Osteoblast (primary cell): ENCODE results near the gene PPIE. TPM values are rescaled to one million over a fixed set of nuclear protein-coding genes. Genes with fewer than 3 reads are reported as not detected.
A peak's percentile ranks its signal among the peaks of the same experiment; 100 is the strongest.

ENCODE experiments used
- DNase-seq: peaks from one replicate; pipeline ENCODE4 v3.0.0; 2011; ENCODE audit warnings: low spot score, mixed read lengths; ENCODE audit not compliant: insufficient read length; ENCODE audit errors: missing footprints
- H2AFZ ChIP-seq: 2 replicates; pipeline ENCODE4 v1.6.0; 2011; ENCODE audit warnings: mild to moderate bottlenecking, low read length
- H3K27ac ChIP-seq: 2 replicates; pipeline ENCODE4 v1.5.1; 2011; ENCODE audit warnings: mild to moderate bottlenecking, low read depth, low read length, moderate library complexity
- H3K27me3 ChIP-seq: 2 replicates; pipeline ENCODE4 v1.6.0; 2012; ENCODE audit warnings: mild to moderate bottlenecking, control low read depth, inconsistent platforms, low read length, moderate library complexity; ENCODE audit not compliant: insufficient read depth
- H3K36me3 ChIP-seq: 2 replicates; pipeline ENCODE4 v1.5.1; 2011; ENCODE audit warnings: mild to moderate bottlenecking, low read length, control low read depth, moderate library complexity; ENCODE audit not compliant: insufficient read depth
- H3K4me1 ChIP-seq: 2 replicates; pipeline ENCODE4 v1.5.1; 2011; ENCODE audit warnings: mild to moderate bottlenecking, low read length, control low read depth, moderate library complexity; ENCODE audit not compliant: insufficient read depth
- H3K4me2 ChIP-seq: 2 replicates; pipeline ENCODE4 v1.6.0; 2011; ENCODE audit warnings: mild to moderate bottlenecking, low read length; ENCODE audit not compliant: insufficient read depth
- H3K4me3 ChIP-seq: fragments of 200-600 bp; sonication (generic); 3 replicates; pipeline ENCODE4 v1.5.1; 2012; ENCODE audit warnings: mild to moderate bottlenecking, low read length, inconsistent platforms; ENCODE audit not compliant: insufficient read depth
- H3K79me2 ChIP-seq: 2 replicates; pipeline ENCODE4 v1.6.0; 2012; ENCODE audit warnings: mild to moderate bottlenecking, low read length, control low read depth, inconsistent platforms; ENCODE audit not compliant: insufficient read depth
- H3K9me3 ChIP-seq: 2 replicates; pipeline ENCODE4 v1.5.1; 2011; ENCODE audit warnings: low read depth, low read length, control low read depth
- H4K20me1 ChIP-seq: 2 replicates; pipeline ENCODE4 v1.6.0; 2012; ENCODE audit warnings: mild to moderate bottlenecking, low read length, control low read depth; ENCODE audit not compliant: insufficient read depth
- total RNA-seq: library from RNA; depleted of rRNA; stranded (reverse); fragments of >200 nt; gene quantifications from 2 replicates; pipeline ENCODE4 v1.2.3, GENCODE V29; 2012
- TF ChIP-seq, protein P1 (sequence below): IDR thresholded peaks from 2 replicates; pipeline ENCODE4 v1.5.1; 2011; ENCODE audit warnings: mild to moderate bottlenecking, low read depth, low read length, moderate library complexity; ENCODE audit errors: extremely low read depth

The PPIE gene
- total RNA-seq, 1 donor: 26.4 TPM

DNA sequence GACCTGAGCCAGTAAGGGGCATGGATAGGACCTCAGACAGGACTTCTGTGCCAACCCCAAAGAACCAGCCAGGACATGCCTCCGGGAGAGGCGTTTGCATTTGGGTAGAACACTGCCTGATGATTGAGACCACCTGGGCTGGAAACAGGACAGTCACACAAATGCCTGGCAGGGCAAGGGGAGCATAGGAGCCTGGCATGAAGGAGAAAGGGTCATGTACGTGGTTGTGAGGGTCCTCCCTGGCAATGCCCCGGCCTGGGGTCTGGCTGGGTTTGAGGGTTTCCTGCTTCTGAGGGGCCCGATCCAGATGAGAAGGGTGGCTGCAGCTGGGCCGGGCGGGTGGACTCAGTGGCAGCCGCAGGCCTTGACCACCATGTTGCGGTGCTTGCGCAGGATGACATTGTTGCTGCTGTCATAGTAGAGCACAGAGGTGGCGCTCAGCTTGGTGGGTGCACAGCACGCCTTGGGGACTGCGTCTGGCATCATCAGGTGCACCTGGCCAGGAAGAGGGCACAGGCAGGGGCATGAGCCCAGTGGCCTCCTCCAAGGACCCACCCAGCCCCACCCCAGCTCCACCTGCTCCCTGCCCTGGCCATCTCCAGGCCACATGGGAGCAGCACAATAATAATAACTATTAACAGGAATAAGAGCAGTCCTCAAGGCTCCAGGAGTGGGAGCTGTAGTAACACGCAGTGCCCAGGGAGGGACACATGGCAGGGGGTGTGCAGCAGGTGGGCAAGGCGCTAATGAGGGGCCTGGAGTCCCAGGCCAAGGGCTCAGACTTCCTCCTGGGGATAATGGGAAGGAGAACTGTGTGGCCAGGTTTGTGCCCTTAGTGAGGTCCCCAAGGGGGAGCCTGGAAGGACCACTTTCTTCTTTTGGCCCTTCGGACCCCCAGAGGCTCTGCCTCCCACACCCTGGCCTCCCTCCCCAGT lies 21.7 kb downstream of the PPIE start:
- Histone ChIP-seq H3K9me3 (no peaks in the 10 kb centered on the region), H3K79me2 (no peaks in the 10 kb centered on the region)

DNA sequence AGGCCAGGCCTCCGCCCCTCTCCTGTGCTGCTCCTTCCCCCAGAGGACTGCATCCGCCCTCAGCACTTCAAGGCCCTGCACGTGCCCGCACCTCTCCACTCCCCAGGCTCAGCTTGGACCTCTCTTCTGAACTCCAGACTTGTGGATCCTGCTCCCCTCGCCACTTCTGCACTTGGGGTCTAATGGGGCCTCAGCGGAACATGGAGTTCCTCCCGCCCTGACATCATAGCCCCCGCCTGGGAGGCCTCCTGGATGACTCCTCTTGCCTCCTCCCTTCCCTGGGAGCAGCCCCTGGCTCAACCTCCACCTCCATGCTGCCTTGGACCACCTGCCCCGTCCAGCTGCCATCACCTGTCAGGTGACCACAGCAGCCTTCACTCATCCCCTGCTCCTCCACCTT lies 22.3 kb downstream of the PPIE start:
- peak; percentile 70 for DNase-seq
- Histone ChIP-seq H4K20me1 (no peaks in the 10 kb centered on the region), H3K4me1 (no peaks in the 10 kb centered on the region), H3K27ac (no peak overlapping the region), H3K4me2 (no peak overlapping the region), H2AFZ (no peak overlapping the region), H3K27me3 (no peaks in the 10 kb centered on the region), H3K4me3 (no peak overlapping the region), H3K9me3 (no peaks in the 10 kb centered on the region), H3K36me3 (no peaks in the 10 kb centered on the region), H3K79me2 (no peaks in the 10 kb centered on the region)
- TF ChIP-seq, protein P1, sequence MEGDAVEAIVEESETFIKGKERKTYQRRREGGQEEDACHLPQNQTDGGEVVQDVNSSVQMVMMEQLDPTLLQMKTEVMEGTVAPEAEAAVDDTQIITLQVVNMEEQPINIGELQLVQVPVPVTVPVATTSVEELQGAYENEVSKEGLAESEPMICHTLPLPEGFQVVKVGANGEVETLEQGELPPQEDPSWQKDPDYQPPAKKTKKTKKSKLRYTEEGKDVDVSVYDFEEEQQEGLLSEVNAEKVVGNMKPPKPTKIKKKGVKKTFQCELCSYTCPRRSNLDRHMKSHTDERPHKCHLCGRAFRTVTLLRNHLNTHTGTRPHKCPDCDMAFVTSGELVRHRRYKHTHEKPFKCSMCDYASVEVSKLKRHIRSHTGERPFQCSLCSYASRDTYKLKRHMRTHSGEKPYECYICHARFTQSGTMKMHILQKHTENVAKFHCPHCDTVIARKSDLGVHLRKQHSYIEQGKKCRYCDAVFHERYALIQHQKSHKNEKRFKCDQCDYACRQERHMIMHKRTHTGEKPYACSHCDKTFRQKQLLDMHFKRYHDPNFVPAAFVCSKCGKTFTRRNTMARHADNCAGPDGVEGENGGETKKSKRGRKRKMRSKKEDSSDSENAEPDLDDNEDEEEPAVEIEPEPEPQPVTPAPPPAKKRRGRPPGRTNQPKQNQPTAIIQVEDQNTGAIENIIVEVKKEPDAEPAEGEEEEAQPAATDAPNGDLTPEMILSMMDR: no peak

More for the DNA sequence above, 21.7 kb downstream of the PPIE start:
- no peak overlapping the region for H3K27ac ChIP-seq
- no peak overlapping the region for H2AFZ ChIP-seq
- no peaks in the 10 kb centered on the region for H4K20me1 ChIP-seq
- H3K36me3 ChIP-seq: no peaks in the 10 kb centered on the region
- H3K4me1 ChIP-seq: no peaks in the 10 kb centered on the region
- DNase-seq: peak; percentile 68
- no peak overlapping the region for H3K4me3 ChIP-seq
- TF ChIP-seq, protein P1: no peak
- H3K27me3 ChIP-seq: no peaks in the 10 kb centered on the region
- H3K4me2 ChIP-seq: no peak overlapping the region

DNA sequence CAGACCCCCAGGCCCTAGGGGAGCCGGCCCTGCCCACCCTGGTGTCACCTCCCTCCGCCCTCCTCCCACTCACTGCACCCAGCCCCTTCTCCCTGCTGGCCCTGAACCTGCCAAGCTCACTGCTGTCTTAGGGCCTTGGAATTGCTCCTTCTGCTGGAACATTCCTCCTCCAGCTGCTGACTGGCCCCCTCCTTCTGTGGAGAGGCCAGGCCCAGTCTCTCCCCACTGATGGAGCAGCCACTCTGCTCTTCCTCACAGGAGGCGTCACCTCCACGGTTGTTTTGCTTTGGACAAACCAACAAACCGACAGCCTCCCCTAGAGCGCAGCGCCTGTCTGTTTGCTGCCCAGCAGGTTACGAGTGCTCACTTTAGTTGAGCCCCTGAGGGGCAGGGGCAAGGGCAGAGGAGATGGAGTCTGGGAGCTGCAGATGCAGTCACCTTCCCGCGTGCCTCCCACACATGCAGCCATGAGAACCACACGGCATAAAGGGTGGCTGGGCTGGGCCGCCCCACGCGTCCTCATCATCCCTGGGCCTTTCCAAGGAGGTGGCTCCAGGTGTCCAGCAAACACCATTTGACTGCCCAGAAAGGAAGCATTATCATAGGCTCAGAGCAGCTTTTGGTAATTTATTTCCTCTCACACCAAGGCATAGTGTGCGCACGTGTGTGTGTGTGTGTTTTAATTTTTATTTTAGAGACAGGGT lies 23.0 kb downstream of the PPIE start:
- TF ChIP-seq, protein P1: no peak
- no peaks in the 10 kb centered on the region for H3K36me3 ChIP-seq
- no peaks in the 10 kb centered on the region for H4K20me1 ChIP-seq
- no peaks in the 10 kb centered on the region for H3K4me1 ChIP-seq
- H3K4me2 ChIP-seq: no peak overlapping the region
- no peaks in the 10 kb centered on the region for H3K27me3 ChIP-seq
- H2AFZ ChIP-seq: no peak overlapping the region
- H3K4me3 ChIP-seq: no peak overlapping the region
- no peaks in the 10 kb centered on the region for H3K79me2 ChIP-seq
- no peak overlapping the region for H3K27ac ChIP-seq
- no peaks in the 10 kb centered on the region for H3K9me3 ChIP-seq
- peak; percentile 53 for DNase-seq
